A549 (cell line): Measurements from ENCODE around the gene ZDHHC17.

Experiments used
- KDM1A ChIP-seq: fragments of 200-600 bp; sonication (generic); IDR thresholded peaks from 2 replicates; pipeline ENCODE4 v1.6.1; 2016; ENCODE audit warnings: low read depth, mild to moderate bottlenecking
- MYC ChIP-seq: IDR thresholded peaks from 2 replicates; pipeline ENCODE4 v1.6.1; 2012; ENCODE audit warnings: mild to moderate bottlenecking, inconsistent platforms, low read length, improper control_type of control experiment, borderline replicate concordance
- POLR2A ChIP-seq: IDR thresholded peaks from 2 replicates; pipeline ENCODE4 v1.6.1; 2012; ENCODE audit warnings: mild to moderate bottlenecking, low read length
- RAD21 ChIP-seq, 2 experiments: fragments of >200 bp in 1 of 2; sonication (Bioruptor Twin) in 1 of 2; formaldehyde crosslinking in 1 of 2; IDR thresholded peaks in 1 of 2; conservative IDR thresholded peaks in 1 of 2; 2 replicates in 1 of 2; 3 replicates in 1 of 2; pipeline ENCODE4 v1.6.1; 2012 to 2018; ENCODE audit warnings: inconsistent platforms in 1 of 2
- RARB ChIP-seq: fragments of 250-450 bp; sonication (Bioruptor Pico); IDR thresholded peaks from 2 replicates; pipeline ENCODE4 v1.8.0; 2021; ENCODE audit warnings: mild to moderate bottlenecking, moderate library complexity
- RFX5 ChIP-seq: fragments of 450-650 bp; IDR thresholded peaks from 2 replicates; pipeline ENCODE4 v1.7.1; 2014; ENCODE audit warnings: antibody characterized with exemption, mild to moderate bottlenecking, moderate library complexity
- RNF2 ChIP-seq: fragments of 200-600 bp; sonication (generic); IDR thresholded peaks from 2 replicates; pipeline ENCODE4 v1.6.1; 2016; ENCODE audit warnings: low read depth, mild to moderate bottlenecking, antibody characterized with exemption, moderate library complexity, borderline replicate concordance
- TF ChIP-seq, protein P1 (sequence below): fragments of >200 bp; sonication (Bioruptor Twin); formaldehyde crosslinking; IDR thresholded peaks from 3 replicates; pipeline ENCODE4 v1.5.1; 2016
- TF ChIP-seq, protein P2 (sequence below): IDR thresholded peaks from 2 replicates; pipeline ENCODE4 v1.6.1; 2012

- TF ChIP-seq, protein P1, sequence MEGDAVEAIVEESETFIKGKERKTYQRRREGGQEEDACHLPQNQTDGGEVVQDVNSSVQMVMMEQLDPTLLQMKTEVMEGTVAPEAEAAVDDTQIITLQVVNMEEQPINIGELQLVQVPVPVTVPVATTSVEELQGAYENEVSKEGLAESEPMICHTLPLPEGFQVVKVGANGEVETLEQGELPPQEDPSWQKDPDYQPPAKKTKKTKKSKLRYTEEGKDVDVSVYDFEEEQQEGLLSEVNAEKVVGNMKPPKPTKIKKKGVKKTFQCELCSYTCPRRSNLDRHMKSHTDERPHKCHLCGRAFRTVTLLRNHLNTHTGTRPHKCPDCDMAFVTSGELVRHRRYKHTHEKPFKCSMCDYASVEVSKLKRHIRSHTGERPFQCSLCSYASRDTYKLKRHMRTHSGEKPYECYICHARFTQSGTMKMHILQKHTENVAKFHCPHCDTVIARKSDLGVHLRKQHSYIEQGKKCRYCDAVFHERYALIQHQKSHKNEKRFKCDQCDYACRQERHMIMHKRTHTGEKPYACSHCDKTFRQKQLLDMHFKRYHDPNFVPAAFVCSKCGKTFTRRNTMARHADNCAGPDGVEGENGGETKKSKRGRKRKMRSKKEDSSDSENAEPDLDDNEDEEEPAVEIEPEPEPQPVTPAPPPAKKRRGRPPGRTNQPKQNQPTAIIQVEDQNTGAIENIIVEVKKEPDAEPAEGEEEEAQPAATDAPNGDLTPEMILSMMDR, result no peak
- no peak for TF ChIP-seq RNF2
- no peak for TF ChIP-seq KDM1A
- TF ChIP-seq, protein P2, sequence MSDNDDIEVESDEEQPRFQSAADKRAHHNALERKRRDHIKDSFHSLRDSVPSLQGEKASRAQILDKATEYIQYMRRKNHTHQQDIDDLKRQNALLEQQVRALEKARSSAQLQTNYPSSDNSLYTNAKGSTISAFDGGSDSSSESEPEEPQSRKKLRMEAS, result no peak
- TF ChIP-seq RAD21 (conservative IDR thresholded peaks at IDR 0.05 in 1 of 2, IDR thresholded peaks at IDR 0.05 in 1 of 2), result no peak
- TF ChIP-seq RARB (CRISPR knock-in tag), result no peak
- TF ChIP-seq POLR2A, result no peak
- no peak for TF ChIP-seq MYC
- no peak for TF ChIP-seq RFX5
Measured at GRCh38 chr12:76866726-76867125, 102.8 kb downstream of the ZDHHC17 start.
